Measurements from ENCODE around the gene EPN2. TPM values are rescaled to one million over a fixed set of nuclear protein-coding genes. Genes with fewer than 3 reads are reported as not detected.

The EPN2 gene
- total and polyA plus RNA-seq, 12 donors, result 12.0 to 53.8 (median 22.5) TPM

DNA sequence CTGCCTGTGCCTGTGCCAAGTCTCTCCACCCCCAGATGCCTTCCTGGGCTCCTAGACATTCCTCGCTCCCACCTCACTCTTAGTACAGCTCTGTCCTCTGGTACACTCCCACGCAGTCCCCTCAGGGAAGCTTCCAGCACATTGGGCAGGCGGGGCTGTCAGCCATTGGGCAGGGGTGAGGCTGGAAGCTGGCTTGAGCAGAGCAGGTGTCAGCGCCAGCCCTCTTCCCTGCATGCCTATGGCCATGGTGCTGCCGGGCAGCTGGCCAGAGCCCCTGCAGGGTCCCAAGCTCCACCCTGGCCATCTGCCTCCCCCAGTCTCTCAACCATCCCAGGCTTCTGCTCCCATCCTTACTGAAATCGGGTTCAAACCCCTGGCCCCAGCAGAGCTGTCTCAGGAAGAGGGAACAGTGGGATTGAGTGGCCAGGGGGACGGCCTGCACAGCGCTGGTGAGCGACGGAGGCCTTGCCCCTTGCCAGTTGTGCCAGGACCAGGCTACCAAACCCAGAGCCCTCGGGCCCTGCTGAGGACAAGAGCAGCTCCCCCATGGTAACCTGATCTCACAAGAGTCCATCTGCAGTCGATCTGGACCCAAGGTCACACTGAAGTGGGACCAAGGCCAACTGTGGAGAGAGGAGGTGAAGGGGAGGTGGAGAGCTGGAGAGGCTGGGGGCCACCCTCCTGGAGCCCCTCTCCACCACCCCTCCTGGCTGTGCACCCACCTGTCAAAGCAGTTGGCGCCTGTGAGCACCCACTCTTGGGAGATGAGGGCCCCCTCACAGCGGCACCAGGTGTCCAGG lies 127.7 kb downstream of the EPN2 start:
- H3K36me3 ChIP-seq (replicated peaks in 1 of 2), result no peaks in the 10 kb centered on the region
- H3K4me1 ChIP-seq (replicated peaks in 1 of 2), result peaks cover 12 to 20% of the 10 kb centered on the region in 2 donors
- no peaks in the 10 kb centered on the region for H3K27me3 ChIP-seq
- no peak overlapping the region for H3K4me3 ChIP-seq
- no peaks in the 10 kb centered on the region for H3K9me3 ChIP-seq (replicated peaks in 1 of 3)
- WGBS, 4 donors, result 69 to 85% (median 74%) methylated on average over 6 to 14 of the region's 14 CpGs
- H3K27ac ChIP-seq, result no peak overlapping the region
- peak in 4 of 7 donors; percentile 38 to 64 (median 50) for DNase-seq
- TF ChIP-seq, protein P1, sequence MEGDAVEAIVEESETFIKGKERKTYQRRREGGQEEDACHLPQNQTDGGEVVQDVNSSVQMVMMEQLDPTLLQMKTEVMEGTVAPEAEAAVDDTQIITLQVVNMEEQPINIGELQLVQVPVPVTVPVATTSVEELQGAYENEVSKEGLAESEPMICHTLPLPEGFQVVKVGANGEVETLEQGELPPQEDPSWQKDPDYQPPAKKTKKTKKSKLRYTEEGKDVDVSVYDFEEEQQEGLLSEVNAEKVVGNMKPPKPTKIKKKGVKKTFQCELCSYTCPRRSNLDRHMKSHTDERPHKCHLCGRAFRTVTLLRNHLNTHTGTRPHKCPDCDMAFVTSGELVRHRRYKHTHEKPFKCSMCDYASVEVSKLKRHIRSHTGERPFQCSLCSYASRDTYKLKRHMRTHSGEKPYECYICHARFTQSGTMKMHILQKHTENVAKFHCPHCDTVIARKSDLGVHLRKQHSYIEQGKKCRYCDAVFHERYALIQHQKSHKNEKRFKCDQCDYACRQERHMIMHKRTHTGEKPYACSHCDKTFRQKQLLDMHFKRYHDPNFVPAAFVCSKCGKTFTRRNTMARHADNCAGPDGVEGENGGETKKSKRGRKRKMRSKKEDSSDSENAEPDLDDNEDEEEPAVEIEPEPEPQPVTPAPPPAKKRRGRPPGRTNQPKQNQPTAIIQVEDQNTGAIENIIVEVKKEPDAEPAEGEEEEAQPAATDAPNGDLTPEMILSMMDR (IDR thresholded peaks at IDR 0.05), result no peak
- TF ChIP-seq POLR2A (IDR thresholded peaks at IDR 0.05), result no peak
- intact Hi-C loops (cut with DNase I), result loop anchor here (5.0 to 10.0 kb wide), 3 partner anchors 82 to 400 kb away; no protein-coding TSS in a partner anchor

DNA sequence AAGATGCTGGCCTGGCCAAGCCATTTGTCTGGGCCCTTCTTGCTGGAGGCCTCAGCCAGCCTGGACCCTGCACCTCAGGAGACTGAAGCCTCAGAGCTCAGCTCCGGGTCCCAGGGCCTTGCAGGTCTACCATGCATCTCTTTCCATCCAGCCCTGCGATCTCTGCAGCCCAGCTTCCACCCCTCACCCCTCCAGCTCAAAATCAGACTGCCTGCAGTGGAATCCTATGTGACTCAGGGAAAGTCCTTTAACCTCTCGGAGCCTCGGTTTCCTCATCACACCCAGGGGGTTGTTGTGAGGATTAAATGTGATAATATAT lies 128.3 kb downstream of the EPN2 start:
- H3K9me3 ChIP-seq (replicated peaks in 1 of 3), result no peaks in the 10 kb centered on the region
- DNase-seq, result peak in 1 of 7 donors; percentile 13
- intact Hi-C loops (cut with DNase I), result loop anchor here (10.0 kb wide), 2 partner anchors 139 to 399 kb away; no protein-coding TSS in a partner anchor
- H3K4me1 ChIP-seq (replicated peaks in 1 of 2), result peaks cover 12 to 20% of the 10 kb centered on the region in 2 donors
- H3K36me3 ChIP-seq (replicated peaks in 1 of 2), result no peaks in the 10 kb centered on the region
- no peak overlapping the region for H3K4me3 ChIP-seq
- no peak overlapping the region for H3K27ac ChIP-seq
- no peak for TF ChIP-seq POLR2A (IDR thresholded peaks at IDR 0.05)
- TF ChIP-seq, protein P1 (IDR thresholded peaks at IDR 0.05), result no peak
- no peaks in the 10 kb centered on the region for H3K27me3 ChIP-seq
- 87 to 93% (median 90%) methylated on average over 4 of the region's 4 CpGs for WGBS, 4 donors

DNA sequence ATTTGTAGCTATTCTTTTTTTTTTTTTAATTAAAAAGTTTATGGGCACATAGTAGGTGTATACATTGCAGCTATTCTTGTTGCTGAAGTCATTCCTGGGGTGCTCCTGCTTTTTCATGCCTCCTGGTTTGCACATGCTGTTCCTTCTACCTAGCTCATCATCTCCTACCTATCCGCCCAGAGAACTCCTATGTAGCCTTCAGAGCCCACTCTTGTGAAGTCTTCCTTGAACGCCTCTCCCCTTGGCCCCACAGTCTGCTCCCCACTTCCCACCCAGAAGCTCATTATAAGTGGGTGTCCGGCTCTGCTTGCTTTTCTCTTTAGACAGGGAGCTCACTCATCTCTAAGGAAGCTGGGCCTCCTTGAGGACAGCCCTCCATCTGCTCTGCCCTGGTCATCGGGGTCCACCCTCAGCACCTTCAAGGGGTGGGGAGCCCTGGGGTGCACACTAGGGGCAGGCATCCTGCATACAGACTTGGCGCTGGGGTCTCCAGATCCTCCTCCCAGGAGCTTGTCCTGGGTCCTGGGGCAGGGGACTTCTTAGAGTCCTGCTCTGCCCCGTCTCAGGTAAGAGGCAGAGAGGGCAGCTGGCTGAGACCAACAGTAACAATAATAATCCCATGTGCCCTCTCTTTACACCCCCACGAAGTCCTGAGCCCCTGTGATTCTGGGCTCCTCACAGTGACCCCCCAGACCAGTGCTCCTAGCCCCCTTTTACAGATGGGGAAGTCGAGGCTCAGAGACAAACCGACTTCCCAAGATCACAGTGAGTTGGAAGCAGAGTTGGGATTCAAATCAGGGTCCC lies 128.9 kb downstream of the EPN2 start:
- H3K27ac ChIP-seq, result no peak overlapping the region
- no peak for TF ChIP-seq POLR2A (IDR thresholded peaks at IDR 0.05)
- TF ChIP-seq, protein P1 (IDR thresholded peaks at IDR 0.05), result no peak
- H3K9me3 ChIP-seq (replicated peaks in 1 of 3), result no peaks in the 10 kb centered on the region
- 89 to 99% (median 93%) methylated on average over 6 to 9 of the region's 9 CpGs for WGBS, 4 donors
- intact Hi-C loops (cut with DNase I), result loop anchor here (10.0 kb wide), 2 partner anchors 139 to 399 kb away; no protein-coding TSS in a partner anchor
- H3K36me3 ChIP-seq (replicated peaks in 1 of 2), result no peaks in the 10 kb centered on the region
- no peaks in the 10 kb centered on the region for H3K27me3 ChIP-seq
- DNase-seq, result peak in 1 of 7 donors; percentile 10
- H3K4me3 ChIP-seq, result no peak overlapping the region
- peaks cover 12 to 26% of the 10 kb centered on the region in 2 donors for H3K4me1 ChIP-seq (replicated peaks in 1 of 2)

DNA sequence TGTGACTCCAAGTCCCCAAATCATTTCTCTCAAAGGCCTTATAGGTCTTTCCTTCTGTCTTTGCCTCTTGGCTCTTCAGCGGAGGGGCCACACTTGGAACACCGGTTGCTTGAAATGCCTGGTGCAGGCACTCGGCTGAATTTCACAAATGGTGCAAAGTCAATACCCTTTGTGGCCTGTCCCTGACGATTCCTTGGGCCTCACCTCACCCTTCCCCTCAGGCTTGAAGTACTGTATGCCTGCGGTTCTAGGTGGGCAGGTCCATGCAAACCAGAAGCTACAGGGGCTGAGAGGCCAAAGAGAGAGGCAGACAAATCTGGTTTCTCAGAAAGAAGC lies 129.4 kb downstream of the EPN2 start:
- H3K27me3 ChIP-seq, result no peaks in the 10 kb centered on the region
- peak in 1 of 7 donors; percentile 7 for DNase-seq
- TF ChIP-seq POLR2A (IDR thresholded peaks at IDR 0.05), result no peak
- TF ChIP-seq, protein P1 (IDR thresholded peaks at IDR 0.05), result no peak
- WGBS, 4 donors, result 92 to 96% (median 95%) methylated on average over 5 of the region's 5 CpGs
- intact Hi-C loops (cut with DNase I), result loop anchor here (10.0 kb wide), 2 partner anchors 138 to 398 kb away; no protein-coding TSS in a partner anchor
- H3K4me1 ChIP-seq (replicated peaks in 1 of 2), result peaks cover 12 to 29% of the 10 kb centered on the region in 2 donors
- H3K4me3 ChIP-seq, result no peak overlapping the region
- no peak overlapping the region for H3K27ac ChIP-seq
- no peaks in the 10 kb centered on the region for H3K36me3 ChIP-seq (replicated peaks in 1 of 2)
- H3K9me3 ChIP-seq (replicated peaks in 1 of 3), result no peaks in the 10 kb centered on the region

All from adrenal gland (tissue), 12 donors.